ENCODE data around the gene POC1B. TPM values are rescaled to one million over a fixed set of nuclear protein-coding genes. Genes with fewer than 3 reads are reported as not detected.

Gene POC1B
- total RNA-seq, 2 experiments from 2014 or later: 18.8 to 19.2 TPM

DNA sequence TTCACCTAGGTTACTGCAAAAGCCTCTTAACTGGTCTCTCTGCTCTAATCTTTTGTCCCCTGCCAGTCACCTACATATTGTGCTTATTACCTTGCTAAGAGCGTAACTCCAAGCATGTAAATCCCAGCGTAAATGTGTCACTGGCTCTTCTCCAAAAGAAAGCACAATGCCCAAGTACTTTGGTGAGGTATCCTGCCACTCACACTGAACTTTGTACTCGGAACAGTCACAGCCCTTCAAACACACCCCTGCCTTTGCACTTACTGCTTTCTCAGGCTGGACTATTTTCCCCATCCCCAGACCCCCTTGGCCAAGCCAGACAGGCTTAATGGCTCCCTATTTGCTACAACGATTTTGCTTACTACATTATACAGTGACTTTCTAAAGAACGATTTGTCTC is 33.0 kb downstream of the POC1B start:
- Mint-ChIP-seq H3K4me1 (peaks cover 23% of the 10 kb centered on the region), H3K27me3 (no peaks in the 10 kb centered on the region), H3K4me3 (no peak overlapping the region), H3K27ac (no peak overlapping the region), H3K9me3 (no peaks in the 10 kb centered on the region), H3K36me3 (peaks cover 14% of the 10 kb centered on the region)
- DNase-seq: no peak

DNA sequence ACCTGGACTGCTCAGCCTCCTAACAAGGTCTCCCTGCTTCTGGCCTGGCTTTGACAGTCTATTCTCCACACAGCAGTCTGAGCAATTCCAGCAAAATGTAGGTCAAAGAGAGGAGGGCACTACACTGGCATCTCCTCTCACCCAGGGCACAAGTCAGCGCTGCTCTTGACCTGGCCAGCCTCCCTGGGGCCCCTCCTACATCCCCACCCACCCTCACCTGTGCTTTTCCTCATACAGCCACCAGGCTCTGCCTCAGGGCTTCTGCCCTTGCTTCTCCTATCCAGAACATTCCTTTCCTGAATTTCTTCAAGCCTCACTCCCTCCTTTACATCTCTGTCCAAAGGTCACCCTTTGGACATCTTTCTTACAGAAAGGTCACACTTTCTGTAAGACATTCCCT is 34.9 kb downstream of the POC1B start:
- Mint-ChIP-seq H3K27ac (no peak overlapping the region), H3K9me3 (no peaks in the 10 kb centered on the region), H3K27me3 (no peaks in the 10 kb centered on the region), H3K4me3 (no peak overlapping the region), H3K36me3 (peaks cover 13% of the 10 kb centered on the region), H3K4me1 (peaks cover 21% of the 10 kb centered on the region)
- no peak for DNase-seq

DNA sequence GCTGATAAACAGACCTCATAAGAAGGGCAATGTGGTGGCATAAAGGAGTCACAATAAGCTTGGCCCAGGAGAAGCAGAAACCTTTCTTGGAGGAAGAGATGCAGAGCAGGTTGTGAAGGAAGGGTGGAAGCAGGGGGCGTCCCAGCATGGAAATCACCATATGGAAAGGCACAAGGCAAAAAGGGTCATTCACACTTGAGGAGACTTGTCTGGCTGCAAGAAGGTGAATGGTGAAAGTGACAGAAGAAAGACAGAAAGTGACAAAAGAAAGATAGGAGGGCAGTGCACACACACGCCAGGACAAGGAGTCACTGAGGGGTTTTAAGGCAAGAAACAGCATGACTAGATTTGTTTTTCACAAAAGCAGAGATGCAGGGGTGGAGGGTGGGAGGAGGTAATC is 39.6 kb downstream of the POC1B start:
- Mint-ChIP-seq H3K4me3 (no peak overlapping the region), H3K4me1 (peaks cover 1% of the 10 kb centered on the region), H3K27ac (no peak overlapping the region), H3K36me3 (peaks cover 11% of the 10 kb centered on the region), H3K27me3 (no peaks in the 10 kb centered on the region), H3K9me3 (no peaks in the 10 kb centered on the region)
- DNase-seq: no peak

DNA sequence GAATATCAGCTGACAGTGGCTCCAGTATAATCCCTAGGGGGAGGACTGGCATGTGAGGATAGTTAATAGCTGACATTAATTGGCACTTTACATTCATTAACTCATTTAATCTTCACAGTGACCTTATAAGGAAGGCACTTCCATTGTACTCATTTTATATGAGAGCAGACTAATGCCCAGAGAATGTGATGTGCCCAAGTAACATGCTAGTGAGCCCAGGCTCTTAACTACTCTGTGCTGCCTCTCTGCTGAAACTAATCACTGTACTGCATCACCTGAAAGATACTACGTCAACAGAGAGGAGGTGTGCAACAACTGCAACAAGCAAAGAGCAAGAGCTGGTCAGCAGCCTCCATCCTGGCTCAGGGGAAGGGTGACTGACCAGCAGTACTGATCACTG is 41.4 kb downstream of the POC1B start:
- Mint-ChIP-seq H3K4me1 (peaks cover 4% of the 10 kb centered on the region), H3K4me3 (no peak overlapping the region), H3K9me3 (no peaks in the 10 kb centered on the region), H3K36me3 (peaks cover 11% of the 10 kb centered on the region), H3K27me3 (no peaks in the 10 kb centered on the region), H3K27ac (no peak overlapping the region)
- DNase-seq: no peak

DNA sequence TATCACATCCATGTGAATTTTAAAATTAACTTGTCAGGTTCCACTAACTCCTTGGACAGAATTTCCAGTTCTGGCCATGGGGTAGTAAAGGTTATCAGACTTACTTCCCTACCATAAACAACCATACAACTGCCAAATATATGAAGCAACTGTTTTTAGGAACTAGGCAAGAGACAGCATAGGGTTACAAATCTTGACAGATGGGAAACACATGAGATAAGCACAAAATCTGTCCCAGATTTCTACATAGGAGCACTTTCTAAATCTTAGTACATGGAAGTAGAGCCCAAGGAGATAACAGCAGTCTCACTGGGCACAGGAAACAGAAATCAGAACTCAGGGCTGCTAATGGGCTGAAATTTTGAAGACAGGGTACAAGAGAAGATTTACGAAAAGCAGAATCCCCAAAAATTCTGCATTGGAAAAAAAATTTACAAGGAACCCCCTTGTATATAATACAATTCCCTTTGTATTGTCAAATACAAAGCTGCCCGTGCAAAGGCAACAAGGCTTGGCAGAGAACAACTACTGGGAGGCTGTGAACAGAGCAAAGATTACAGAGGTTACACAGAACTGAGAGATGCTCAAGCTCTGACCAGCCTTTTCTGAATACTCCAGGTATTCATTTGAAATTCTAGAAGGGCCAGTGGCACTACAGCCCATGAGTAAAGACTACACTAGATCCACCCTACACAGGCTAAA is 44.5 kb downstream of the POC1B start:
- Mint-ChIP-seq H3K27ac (no peak overlapping the region), H3K9me3 (no peaks in the 10 kb centered on the region), H3K4me1 (peaks cover 4% of the 10 kb centered on the region), H3K27me3 (no peaks in the 10 kb centered on the region), H3K4me3 (no peak overlapping the region), H3K36me3 (peaks cover 11% of the 10 kb centered on the region)
- DNase-seq: no peak

DNA sequence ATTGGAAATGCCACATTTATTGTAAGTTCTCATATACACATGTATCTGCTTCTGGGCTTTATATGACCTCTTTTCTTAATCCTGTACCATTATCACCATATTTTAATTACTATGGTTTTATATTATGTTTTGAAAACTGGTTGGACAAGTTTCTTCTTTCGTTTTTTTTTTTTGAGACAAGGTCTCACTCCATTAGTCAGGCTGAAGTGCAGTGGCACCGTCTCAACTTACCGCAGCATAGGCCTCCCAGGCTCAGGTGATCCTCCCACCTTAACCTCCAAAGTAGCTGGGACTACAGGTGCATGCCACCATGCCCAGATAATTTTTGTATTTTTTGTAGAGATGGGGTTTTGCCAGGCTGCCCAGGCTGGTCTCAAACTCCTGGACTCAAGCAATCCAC is 45.9 kb downstream of the POC1B start:
- Mint-ChIP-seq H3K36me3 (peaks cover 7% of the 10 kb centered on the region), H3K27me3 (no peaks in the 10 kb centered on the region), H3K9me3 (no peaks in the 10 kb centered on the region), H3K4me3 (no peak overlapping the region), H3K27ac (no peak overlapping the region), H3K4me1 (peaks cover 8% of the 10 kb centered on the region)
- no peak for DNase-seq

DNA sequence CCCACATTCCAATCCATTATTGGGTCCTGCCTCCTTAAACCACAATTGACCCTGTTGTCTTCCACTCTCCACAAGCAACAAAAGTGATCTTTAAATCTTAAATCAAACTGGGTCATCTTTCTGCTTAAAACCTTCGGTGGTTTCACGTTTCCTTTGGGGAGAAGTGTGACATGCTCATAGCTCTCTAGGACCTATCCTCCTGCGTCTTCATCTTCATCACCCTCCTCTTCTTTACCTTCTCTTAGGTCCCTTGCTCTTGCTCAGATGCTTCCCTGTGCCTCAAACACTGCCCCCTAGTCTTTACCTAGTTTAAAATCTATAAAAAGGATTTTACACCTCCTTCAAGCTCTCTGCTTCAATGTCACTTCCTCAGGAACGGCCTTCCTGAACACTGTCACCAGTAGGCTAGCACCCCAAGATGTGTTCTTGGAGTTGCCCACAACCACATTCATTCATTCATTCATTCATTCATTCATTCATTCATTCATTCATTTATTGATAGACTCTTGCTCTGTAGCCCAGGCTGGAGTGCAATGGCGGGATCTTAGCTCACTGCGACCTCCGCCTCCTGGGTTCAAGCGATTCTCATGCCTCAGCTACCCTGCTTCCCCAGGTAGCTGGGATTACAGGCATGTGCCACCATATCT is 48.1 kb downstream of the POC1B start:
- Mint-ChIP-seq H3K4me3 (no peak overlapping the region), H3K4me1 (peaks cover 16% of the 10 kb centered on the region), H3K27me3 (no peaks in the 10 kb centered on the region), H3K27ac (no peak overlapping the region), H3K36me3 (peaks cover 4% of the 10 kb centered on the region), H3K9me3 (no peaks in the 10 kb centered on the region)
- DNase-seq: no peak

DNA sequence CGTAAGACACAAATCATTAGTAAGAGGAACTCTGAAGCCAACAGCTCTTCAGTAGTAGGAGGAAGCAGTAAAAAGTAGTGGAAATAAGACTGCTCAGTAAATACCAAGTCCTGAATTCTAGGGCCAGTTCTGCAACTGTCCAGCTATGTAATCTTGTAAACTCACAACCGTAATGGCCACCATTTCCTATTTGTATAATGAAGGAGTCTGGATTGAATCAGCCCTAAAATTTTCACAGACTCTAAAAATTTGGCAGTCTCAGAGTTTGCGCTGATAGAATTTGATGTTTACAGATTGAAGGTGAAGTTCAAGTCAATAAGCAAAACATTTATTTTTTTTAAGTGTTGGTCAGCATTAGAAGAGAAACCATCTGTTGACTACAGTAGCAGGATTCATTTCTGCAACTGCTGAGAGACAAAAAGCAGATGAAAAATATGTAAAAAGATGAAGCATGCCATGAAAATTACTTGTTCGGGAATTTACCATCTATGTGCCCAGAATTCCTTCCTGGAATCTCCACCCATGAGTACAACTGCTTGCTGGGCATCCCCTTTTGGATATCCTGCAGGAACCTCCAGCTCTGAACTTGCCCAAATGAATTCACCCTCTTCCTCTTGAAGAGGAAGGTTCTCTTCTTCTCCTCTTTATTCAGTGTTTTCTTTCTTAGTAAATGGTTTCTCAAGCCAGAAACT is 48.8 kb downstream of the POC1B start:
- no peak for DNase-seq
- no peak overlapping the region for H3K27ac Mint-ChIP-seq

DNA sequence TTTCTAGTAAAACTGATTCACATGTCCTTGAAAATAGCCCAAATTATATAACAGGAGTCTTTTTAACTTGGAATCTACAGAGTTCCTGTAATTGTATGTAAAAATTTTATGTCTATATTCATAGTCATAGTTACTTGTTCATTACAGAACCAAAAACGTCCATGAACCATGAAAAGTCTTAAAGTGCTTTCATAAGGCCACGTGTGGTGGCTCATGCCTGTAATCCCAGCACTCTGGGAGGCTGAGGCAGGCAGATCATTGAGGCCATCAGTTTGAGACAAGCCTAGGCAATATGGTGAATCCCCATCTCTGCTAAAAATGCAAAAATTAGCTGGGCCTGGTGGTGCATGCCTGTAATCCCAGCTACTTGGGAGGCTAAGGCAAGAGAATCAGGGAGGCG is 49.6 kb downstream of the POC1B start:
- no peaks in the 10 kb centered on the region for H3K9me3 Mint-ChIP-seq
- no peak for DNase-seq
- H3K4me1 Mint-ChIP-seq: peaks cover 24% of the 10 kb centered on the region
- no peak overlapping the region for H3K4me3 Mint-ChIP-seq
- no peak overlapping the region for H3K27ac Mint-ChIP-seq
- H3K36me3 Mint-ChIP-seq: peaks cover 2% of the 10 kb centered on the region
- no peaks in the 10 kb centered on the region for H3K27me3 Mint-ChIP-seq

More for the DNA sequence above, 48.8 kb downstream of the POC1B start:
- no peak overlapping the region for H3K4me3 Mint-ChIP-seq
- H3K9me3 Mint-ChIP-seq: no peaks in the 10 kb centered on the region
- no peaks in the 10 kb centered on the region for H3K27me3 Mint-ChIP-seq
- H3K36me3 Mint-ChIP-seq: peaks cover 4% of the 10 kb centered on the region
- peaks cover 22% of the 10 kb centered on the region for H3K4me1 Mint-ChIP-seq

DNA sequence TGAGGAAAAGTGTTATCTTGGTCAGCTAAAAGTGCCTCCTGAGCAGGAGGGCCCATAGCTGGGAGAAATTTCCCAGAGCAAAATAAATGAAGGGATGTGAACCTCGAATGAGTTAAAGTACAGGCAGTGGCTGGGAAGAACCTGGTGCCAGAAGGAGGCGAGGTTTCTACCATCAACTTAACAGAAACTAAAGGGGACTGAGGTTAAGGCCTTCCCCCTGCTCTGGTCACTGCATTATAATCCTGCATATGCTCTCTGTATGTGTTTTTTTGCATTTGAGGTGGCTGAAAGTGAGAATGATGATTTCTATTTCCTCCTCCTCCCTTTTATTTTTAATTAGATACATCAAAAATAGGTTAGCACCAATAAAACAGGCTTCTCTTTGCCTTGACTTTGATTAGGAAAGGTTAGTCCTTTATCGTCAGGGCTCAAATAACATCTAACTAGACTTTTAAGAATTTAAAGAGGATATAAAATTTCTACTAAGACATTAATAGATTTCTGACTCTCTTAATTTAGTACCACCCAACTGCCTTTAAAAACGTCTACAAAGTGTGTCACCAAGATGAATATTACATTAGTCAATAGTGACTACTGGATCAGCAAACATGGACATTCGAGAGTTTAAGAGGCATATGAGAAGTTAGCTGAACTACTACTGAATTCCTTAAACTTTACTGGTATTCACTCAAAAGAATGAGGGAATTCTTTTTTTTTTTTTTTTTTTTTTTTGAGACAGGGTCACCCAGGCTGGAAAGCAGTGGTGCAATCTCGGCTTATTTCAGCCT is 50.5 kb downstream of the POC1B start:
- Mint-ChIP-seq H3K4me3 (no peak overlapping the region), H3K27me3 (no peaks in the 10 kb centered on the region), H3K9me3 (no peaks in the 10 kb centered on the region), H3K4me1 (peaks cover 27% of the 10 kb centered on the region), H3K36me3 (no peaks in the 10 kb centered on the region), H3K27ac (no peak overlapping the region)
- no peak for DNase-seq

DNA sequence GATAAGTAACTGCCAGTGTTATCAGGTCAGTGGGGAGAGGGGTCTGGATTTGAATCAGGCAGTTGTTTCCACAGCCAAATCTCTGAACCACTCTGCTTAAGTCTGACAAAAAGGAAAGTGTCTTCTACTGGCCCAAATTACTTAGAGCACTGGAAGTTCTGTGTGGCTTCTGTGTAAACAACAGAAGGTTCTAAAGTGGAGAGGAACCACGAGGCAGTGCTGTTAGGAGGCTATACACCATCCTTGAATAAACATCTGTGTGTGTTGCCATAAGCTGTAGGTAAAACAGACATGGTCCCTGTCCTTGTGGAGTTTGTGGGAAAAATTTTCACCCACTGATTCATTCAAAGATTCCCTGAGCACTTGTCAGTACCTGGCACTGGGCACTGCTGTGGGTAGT is 51.2 kb downstream of the POC1B start:
- no peaks in the 10 kb centered on the region for H3K9me3 Mint-ChIP-seq
- H3K36me3 Mint-ChIP-seq: no peaks in the 10 kb centered on the region
- peaks cover 30% of the 10 kb centered on the region for H3K4me1 Mint-ChIP-seq
- peak overlapping the region; percentile 30 for H3K27ac Mint-ChIP-seq
- no peak for DNase-seq
- no peak overlapping the region for H3K4me3 Mint-ChIP-seq
- no peaks in the 10 kb centered on the region for H3K27me3 Mint-ChIP-seq

DNA sequence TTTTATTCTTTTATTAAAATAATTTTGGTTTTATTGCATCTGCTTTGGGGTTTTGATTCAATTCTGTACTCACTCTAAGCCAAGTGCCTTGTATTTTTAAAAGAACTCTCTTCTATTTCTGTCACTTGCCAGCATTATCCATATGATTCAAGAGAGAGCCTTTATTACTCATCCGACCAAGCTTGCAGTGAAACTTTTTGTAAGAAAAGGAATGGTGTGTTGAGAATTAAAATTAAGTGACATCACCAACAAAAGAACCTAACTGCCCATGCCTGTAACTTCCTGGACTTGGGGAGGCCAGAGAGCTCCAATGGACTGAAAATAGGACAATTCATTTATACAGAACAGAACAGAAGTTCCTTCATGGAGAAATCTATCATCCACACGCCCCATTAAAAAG is 53.3 kb downstream of the POC1B start:
- Mint-ChIP-seq H3K9me3 (no peaks in the 10 kb centered on the region), H3K27me3 (no peaks in the 10 kb centered on the region)

DNA sequence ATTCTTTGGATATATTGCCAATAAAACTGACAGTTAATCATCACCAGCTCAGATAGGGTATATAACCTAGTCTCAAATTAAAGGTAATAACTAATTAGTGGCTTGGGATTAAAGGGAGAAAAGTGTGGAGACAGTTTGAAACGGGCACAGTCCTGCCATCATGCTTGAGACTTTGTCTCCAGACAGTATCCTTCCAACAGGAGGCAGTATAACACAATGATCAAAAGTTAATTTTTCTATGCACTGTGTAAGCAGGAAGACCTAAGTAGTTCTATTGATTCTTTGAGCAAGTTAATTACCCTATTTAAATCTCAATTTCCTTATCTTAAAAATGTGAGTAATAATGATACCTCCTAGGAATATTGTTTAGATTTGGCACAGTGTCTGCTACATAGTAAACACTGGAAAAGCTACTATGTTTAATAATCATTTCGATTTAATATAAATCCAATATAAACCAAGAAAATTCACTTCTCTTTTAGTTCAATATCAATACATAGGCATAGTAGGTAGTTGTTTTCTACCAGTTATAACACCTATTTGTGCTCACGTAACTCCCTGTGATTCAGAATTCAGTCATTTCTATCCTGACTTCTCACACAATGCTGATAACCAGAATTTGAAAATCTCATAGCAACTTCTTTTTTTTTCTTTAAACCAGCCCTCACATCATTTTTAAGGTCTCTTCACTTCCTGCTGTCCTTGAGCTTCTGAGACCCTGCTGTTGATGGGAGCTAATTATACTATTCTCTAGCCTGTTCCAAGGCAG is 54.9 kb downstream of the POC1B start:
- H3K4me1 Mint-ChIP-seq: peaks cover 60% of the 10 kb centered on the region
- no peak for DNase-seq
- no peak overlapping the region for H3K27ac Mint-ChIP-seq
- no peaks in the 10 kb centered on the region for H3K9me3 Mint-ChIP-seq
- H3K27me3 Mint-ChIP-seq: no peaks in the 10 kb centered on the region
- H3K4me3 Mint-ChIP-seq: no peak overlapping the region
- peaks cover 9% of the 10 kb centered on the region for H3K36me3 Mint-ChIP-seq

More for the DNA sequence above, 53.3 kb downstream of the POC1B start:
- Mint-ChIP-seq H3K4me3 (no peak overlapping the region), H3K4me1 (peaks cover 48% of the 10 kb centered on the region), H3K36me3 (peaks cover 5% of the 10 kb centered on the region), H3K27ac (no peak overlapping the region)
- DNase-seq: no peak

DNA sequence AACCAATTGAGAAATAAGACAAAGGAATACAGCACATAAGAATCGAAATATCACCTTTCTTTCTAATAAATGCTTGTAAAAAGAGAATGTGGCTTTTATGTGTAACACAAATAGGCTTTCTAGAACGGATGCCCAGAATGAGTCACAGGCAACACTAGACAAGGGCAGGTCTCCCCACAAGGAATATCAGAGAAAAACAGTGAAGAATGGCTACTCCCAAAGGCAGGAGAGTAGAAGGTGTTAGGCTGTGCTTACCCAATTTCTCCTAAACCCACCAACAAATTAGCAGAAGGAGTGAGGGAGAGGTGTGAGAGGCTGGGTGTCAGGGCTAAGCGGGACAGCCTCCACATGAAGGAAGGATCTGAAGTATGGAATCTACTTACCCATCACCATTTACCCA is 56.5 kb downstream of the POC1B start:
- Mint-ChIP-seq H3K9me3 (no peaks in the 10 kb centered on the region), H3K4me3 (peak overlapping the region; percentile 40), H3K27me3 (no peaks in the 10 kb centered on the region), H3K27ac (peak overlapping the region; percentile 80), H3K36me3 (peaks cover 9% of the 10 kb centered on the region), H3K4me1 (peaks cover 56% of the 10 kb centered on the region)
- peak; percentile 18 for DNase-seq
